ENCODE measurements around the gene FHDC1. TPM values are rescaled to one million over a fixed set of nuclear protein-coding genes. Genes with fewer than 3 reads are reported as not detected.
A peak's percentile ranks its signal among the peaks of the same experiment; 100 is the strongest.

The FHDC1 gene
- total RNA-seq, 4 donors from 2014 or later = 21.9 to 39.6 (median 28.7) TPM

DNA sequence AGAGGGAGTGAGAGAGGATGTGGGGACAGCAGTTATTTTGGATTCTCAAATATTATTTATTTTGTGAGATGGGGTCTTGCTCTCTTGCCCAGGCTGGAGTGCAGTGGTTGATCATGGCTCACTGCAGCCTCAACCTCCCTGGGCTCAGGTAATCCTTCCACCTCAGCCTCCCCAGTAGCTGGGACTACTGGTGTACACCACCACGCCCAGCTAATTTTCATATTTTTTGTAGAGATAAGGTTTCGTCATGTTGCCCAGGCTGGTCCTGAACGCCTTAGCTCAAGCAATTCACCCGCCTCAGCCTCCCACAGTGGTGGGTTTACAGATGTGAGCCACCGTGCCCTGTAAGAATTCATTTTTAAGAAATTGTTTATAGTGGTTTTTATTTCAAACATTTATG lies 61.2 kb downstream of the FHDC1 start:
- peak overlapping the region; percentile 79 for H3K27ac ChIP-seq
- H3K9me3 ChIP-seq = no peaks in the 10 kb centered on the region
- TF ChIP-seq POLR2A (IDR thresholded peaks at IDR 0.05) (no peak), EP300 (IDR thresholded peaks at IDR 0.05) (no peak), POLR2AphosphoS5 (IDR thresholded peaks at IDR 0.05) (no peak)
- TF ChIP-seq, protein P1, sequence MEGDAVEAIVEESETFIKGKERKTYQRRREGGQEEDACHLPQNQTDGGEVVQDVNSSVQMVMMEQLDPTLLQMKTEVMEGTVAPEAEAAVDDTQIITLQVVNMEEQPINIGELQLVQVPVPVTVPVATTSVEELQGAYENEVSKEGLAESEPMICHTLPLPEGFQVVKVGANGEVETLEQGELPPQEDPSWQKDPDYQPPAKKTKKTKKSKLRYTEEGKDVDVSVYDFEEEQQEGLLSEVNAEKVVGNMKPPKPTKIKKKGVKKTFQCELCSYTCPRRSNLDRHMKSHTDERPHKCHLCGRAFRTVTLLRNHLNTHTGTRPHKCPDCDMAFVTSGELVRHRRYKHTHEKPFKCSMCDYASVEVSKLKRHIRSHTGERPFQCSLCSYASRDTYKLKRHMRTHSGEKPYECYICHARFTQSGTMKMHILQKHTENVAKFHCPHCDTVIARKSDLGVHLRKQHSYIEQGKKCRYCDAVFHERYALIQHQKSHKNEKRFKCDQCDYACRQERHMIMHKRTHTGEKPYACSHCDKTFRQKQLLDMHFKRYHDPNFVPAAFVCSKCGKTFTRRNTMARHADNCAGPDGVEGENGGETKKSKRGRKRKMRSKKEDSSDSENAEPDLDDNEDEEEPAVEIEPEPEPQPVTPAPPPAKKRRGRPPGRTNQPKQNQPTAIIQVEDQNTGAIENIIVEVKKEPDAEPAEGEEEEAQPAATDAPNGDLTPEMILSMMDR (IDR thresholded peaks at IDR 0.05) = no peak
- H3K36me3 ChIP-seq = no peaks in the 10 kb centered on the region
- no peaks in the 10 kb centered on the region for H3K27me3 ChIP-seq
- peaks cover 37% of the 10 kb centered on the region for H3K4me1 ChIP-seq
- DNase-seq (ENCODE audit: low spot score in 2 of 2) = no peak
- H3K4me3 ChIP-seq = no peak overlapping the region
- WGBS = 77% methylated on average over 5 of the region's 5 CpGs

DNA sequence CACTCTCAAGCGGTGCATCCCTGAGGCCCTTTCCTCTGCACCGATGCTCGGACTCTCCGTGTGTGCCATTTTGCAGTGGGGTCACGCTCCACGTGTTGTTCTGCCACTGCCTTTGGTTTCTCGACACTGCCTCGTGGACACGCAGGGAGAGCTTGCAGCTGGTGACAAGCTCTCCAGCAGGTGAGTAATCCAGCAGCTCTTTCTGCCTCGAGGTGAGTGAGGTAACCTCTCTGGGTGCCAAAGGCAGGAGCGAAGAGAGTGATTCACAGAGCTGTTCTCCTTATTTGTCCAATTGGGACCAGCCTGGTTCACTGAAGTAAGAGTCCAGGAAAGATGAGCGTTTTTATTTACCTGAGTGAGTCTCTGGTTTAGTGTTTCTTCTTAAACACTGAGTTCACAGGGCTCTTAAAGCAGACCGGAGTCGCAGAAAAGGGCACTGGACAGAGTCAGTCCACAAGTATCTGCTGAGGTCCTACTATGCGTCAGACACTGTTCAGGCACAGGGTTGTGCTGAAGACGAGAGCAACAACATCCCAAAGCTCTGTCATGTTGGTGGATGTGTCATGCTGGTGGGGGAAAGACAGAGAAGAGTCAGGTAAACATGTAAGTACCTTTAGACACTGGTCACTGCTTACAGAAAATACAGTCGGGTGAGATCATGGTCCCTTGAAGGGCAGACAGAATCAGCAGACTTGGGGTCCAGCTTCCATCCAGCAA lies 61.8 kb downstream of the FHDC1 start:
- 60% methylated on average over 17 of the region's 17 CpGs for WGBS
- H3K36me3 ChIP-seq = no peaks in the 10 kb centered on the region
- no peaks in the 10 kb centered on the region for H3K27me3 ChIP-seq
- DNase-seq (ENCODE audit: low spot score in 2 of 2) = no peak
- H3K4me3 ChIP-seq = no peak overlapping the region
- peaks cover 37% of the 10 kb centered on the region for H3K4me1 ChIP-seq
- H3K9me3 ChIP-seq = no peaks in the 10 kb centered on the region
- peak overlapping the region; percentile 79 for H3K27ac ChIP-seq
- TF ChIP-seq, protein P1 (IDR thresholded peaks at IDR 0.05) = no peak
- TF ChIP-seq POLR2AphosphoS5 (IDR thresholded peaks at IDR 0.05) = peak in 1 of 3 donors; percentile 28

DNA sequence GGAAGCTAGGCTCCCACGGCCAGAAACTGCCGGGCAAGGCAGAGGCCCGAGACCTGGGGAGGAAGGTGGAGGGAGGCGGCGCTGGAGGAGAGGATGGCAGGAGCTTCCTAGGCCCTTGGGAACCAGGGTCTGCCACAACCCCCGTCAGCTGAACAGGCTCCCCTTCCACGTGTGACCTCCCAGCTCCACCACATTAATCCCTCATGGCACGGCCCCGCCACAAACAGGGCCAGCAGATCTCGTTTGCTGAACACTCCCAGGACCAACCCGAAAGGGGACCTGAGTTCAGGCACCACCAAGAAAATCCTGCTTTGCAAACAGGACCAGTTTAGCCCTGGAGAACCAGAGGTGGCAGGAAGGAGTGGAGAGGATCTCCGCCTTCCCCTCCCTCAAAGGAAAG lies 62.7 kb downstream of the FHDC1 start:
- no peaks in the 10 kb centered on the region for H3K36me3 ChIP-seq
- H3K9me3 ChIP-seq = no peaks in the 10 kb centered on the region
- H3K27me3 ChIP-seq = no peaks in the 10 kb centered on the region
- 71% methylated on average over 10 of the region's 12 CpGs for WGBS
- DNase-seq (ENCODE audit: low spot score in 2 of 2) = no peak
- TF ChIP-seq POLR2A (IDR thresholded peaks at IDR 0.05) (no peak), EP300 (IDR thresholded peaks at IDR 0.05) (no peak), POLR2AphosphoS5 (IDR thresholded peaks at IDR 0.05) (no peak)
- TF ChIP-seq, protein P1 (IDR thresholded peaks at IDR 0.05) = no peak
- no peak overlapping the region for H3K4me3 ChIP-seq
- H3K4me1 ChIP-seq = peaks cover 37% of the 10 kb centered on the region
- peak overlapping the region; percentile 79 for H3K27ac ChIP-seq

DNA sequence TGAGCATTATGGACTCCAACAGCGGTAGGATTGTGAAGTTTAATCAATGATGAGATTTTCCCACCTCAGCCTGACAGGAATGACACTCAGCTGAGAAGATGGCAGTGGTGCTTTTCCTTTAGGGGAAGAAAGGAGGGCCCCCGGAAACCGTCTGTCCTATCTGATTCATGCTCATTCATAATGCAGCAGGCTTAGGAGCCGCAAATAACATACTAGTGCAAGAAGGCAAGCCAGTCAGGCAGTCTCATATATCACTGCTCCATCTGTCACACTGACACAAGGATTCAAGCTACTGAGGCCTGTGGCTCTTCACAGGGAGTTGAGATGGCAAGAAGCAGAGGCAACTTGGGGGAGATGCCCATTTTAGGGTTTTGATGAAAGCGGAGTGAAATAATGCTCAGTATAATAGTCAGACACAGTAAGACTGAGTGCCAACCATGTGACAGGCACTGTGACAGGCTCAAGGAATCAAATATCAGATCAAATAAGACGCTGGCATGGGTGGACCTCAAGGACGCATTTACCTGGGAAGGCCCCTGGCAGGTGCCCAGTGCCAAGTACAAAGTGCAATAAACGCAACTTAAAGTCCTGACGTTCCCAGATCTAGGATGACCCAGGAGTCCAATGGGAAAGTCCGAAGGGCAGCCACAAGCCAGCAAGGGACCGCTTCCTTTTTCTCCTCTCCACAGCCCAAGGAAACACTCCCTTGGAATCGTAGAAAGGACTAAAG lies 63.4 kb downstream of the FHDC1 start:
- 85% methylated on average over 12 of the region's 12 CpGs for WGBS
- Histone ChIP-seq H3K27ac (no peak overlapping the region), H3K4me3 (no peak overlapping the region), H3K4me1 (peaks cover 37% of the 10 kb centered on the region), H3K27me3 (no peaks in the 10 kb centered on the region), H3K9me3 (no peaks in the 10 kb centered on the region), H3K36me3 (no peaks in the 10 kb centered on the region)
- TF ChIP-seq POLR2A (IDR thresholded peaks at IDR 0.05) (no peak), POLR2AphosphoS5 (IDR thresholded peaks at IDR 0.05) (no peak), EP300 (IDR thresholded peaks at IDR 0.05) (no peak)
- TF ChIP-seq, protein P1 (IDR thresholded peaks at IDR 0.05) = no peak
- DNase-seq (ENCODE audit: low spot score in 2 of 2) = no peak

DNA sequence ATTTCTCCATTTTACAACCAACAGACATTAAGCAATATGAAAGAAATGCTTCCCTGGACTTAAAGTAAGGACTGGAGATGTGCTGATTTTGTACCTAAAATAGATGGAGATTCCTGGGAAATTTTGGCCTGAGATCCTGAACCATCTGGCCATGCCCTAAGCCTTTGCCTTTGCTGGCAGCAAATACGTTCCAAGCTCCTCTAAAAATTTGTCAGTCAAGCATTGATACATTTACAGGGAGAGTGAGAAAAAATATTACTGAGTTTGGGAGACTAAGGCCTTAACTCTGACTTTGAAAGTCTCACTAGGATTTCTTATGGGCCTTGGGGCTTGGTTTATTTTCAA lies 63.9 kb downstream of the FHDC1 start:
- TF ChIP-seq POLR2A (IDR thresholded peaks at IDR 0.05) (no peak), EP300 (IDR thresholded peaks at IDR 0.05) (no peak), POLR2AphosphoS5 (IDR thresholded peaks at IDR 0.05) (no peak)
- TF ChIP-seq, protein P1 (IDR thresholded peaks at IDR 0.05) = no peak
- Histone ChIP-seq H3K4me3 (no peak overlapping the region), H3K9me3 (no peaks in the 10 kb centered on the region), H3K27ac (no peak overlapping the region), H3K4me1 (peaks cover 35% of the 10 kb centered on the region), H3K27me3 (no peaks in the 10 kb centered on the region), H3K36me3 (no peaks in the 10 kb centered on the region)
- WGBS = 68% methylated on average over 1 of the region's 1 CpG
- DNase-seq (ENCODE audit: low spot score in 2 of 2) = no peak
